Lower lobe of right lung (tissue), 2 donors: ENCODE data around the gene AMMECR1. TPM values are rescaled to one million over a fixed set of nuclear protein-coding genes. Genes with fewer than 3 reads are reported as not detected.
A peak's percentile ranks its signal among the peaks of the same experiment; 100 is the strongest.

ENCODE experiments used
- ATAC-seq, 2 donors: fragments of 200-7000 bp; cut with Tn5 transposase; one replicate each; pipeline ENCODE4 v1.9.1; 2020 to 2022; ENCODE audit warnings: mild to moderate bottlenecking in 2 of 2, moderate library complexity in 2 of 2
- DNase-seq: peaks from one replicate; pipeline ENCODE4 v3.0.0-alpha.2; 2020
- H3K27ac ChIP-seq: fragments of 200-600 bp; one replicate; pipeline ENCODE4 v1.8.0; 2022
- H3K27me3 ChIP-seq: fragments of 200-600 bp; one replicate; pipeline ENCODE4 v1.8.0; 2022; ENCODE audit warnings: low read depth
- H3K36me3 ChIP-seq: fragments of 200-600 bp; one replicate; pipeline ENCODE4 v1.8.0; 2022; ENCODE audit warnings: mild to moderate bottlenecking
- H3K4me1 ChIP-seq: fragments of 200-600 bp; one replicate; pipeline ENCODE4 v1.8.0; 2022
- H3K4me3 ChIP-seq: fragments of 200-600 bp; one replicate; pipeline ENCODE4 v1.8.0; 2022; ENCODE audit warnings: mild to moderate bottlenecking
- H3K9me3 ChIP-seq: fragments of 200-600 bp; one replicate; pipeline ENCODE4 v1.8.0; 2022
- intact Hi-C: fragments of 100-400 bp; cut with DNase I; formaldehyde crosslinking; loops from one replicate; pipeline ENCODE4 v1.11.0; 2022
- total RNA-seq: library from RNA; stranded (reverse); fragmentation: NEBNext Ultra II Directional; extraction: Animal tissue kit (Norgen Biotek cat#: 25700); gene quantifications from one replicate; pipeline ENCODE4 v1.2.1, GENCODE V29; 2021
- TF ChIP-seq, protein P1 (sequence below): fragments of 200-600 bp; IDR thresholded peaks from one replicate; pipeline ENCODE4 v1.8.0; 2022; ENCODE audit warnings: antibody characterized with exemption, mild to moderate bottlenecking
- donor health status: DM: no; HTN: yes; CAD: no; lungs with severe emphysema.

Gene AMMECR1
- total RNA-seq, 1 donor from 2014 or later: 6.5 TPM

DNA sequence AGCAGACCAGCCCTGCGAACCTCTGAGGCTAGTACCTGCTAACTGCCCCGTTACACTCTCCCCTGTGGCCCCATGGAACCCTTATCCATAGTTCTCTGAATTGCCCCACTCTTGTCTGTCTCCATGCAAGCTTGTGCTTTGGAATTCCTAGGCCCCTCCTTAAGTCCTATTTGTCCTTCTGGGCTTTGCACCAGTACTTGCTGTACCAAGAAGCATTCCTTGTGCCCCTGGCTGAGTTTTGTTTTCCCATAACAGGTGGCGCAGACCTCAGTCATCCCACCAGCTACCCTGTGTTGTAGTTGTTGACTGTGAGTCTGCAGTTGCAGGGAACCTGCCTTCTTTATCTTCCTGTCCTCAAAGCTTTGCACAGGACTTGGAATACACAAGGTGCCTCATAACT, 147.9 kb downstream of the AMMECR1 start:
- H3K9me3 ChIP-seq: no peaks in the 10 kb centered on the region
- no peak overlapping the region for H3K27ac ChIP-seq
- no peaks in the 10 kb centered on the region for H3K36me3 ChIP-seq
- no peaks in the 10 kb centered on the region for H3K27me3 ChIP-seq
- TF ChIP-seq, protein P1, sequence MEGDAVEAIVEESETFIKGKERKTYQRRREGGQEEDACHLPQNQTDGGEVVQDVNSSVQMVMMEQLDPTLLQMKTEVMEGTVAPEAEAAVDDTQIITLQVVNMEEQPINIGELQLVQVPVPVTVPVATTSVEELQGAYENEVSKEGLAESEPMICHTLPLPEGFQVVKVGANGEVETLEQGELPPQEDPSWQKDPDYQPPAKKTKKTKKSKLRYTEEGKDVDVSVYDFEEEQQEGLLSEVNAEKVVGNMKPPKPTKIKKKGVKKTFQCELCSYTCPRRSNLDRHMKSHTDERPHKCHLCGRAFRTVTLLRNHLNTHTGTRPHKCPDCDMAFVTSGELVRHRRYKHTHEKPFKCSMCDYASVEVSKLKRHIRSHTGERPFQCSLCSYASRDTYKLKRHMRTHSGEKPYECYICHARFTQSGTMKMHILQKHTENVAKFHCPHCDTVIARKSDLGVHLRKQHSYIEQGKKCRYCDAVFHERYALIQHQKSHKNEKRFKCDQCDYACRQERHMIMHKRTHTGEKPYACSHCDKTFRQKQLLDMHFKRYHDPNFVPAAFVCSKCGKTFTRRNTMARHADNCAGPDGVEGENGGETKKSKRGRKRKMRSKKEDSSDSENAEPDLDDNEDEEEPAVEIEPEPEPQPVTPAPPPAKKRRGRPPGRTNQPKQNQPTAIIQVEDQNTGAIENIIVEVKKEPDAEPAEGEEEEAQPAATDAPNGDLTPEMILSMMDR: no peak
- no peak for DNase-seq
- H3K4me3 ChIP-seq: no peak overlapping the region
- ATAC-seq: no peak
- H3K4me1 ChIP-seq: no peaks in the 10 kb centered on the region
- intact Hi-C loops: no loop called here

DNA sequence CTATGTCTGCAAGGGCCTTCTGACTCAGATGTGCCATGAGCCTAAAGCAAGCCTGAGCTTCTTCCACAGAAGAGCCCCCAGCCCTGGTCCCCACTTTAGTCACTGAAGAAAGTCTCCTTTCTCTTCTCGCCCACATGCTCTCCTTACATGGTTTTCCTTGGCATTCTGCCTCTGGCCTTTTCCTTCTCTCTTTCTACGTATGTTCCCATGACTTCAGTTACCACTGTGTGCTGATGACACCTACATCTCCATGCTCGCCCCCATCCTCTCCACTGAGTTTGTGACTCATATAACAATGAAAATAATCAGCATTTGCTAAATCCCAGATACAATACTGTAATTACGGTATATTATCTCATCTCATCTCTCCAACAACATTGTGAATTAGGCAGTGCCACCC, 149.3 kb downstream of the AMMECR1 start:
- no peak for DNase-seq
- intact Hi-C loops: no loop called here
- H3K27ac ChIP-seq: no peak overlapping the region

DNA sequence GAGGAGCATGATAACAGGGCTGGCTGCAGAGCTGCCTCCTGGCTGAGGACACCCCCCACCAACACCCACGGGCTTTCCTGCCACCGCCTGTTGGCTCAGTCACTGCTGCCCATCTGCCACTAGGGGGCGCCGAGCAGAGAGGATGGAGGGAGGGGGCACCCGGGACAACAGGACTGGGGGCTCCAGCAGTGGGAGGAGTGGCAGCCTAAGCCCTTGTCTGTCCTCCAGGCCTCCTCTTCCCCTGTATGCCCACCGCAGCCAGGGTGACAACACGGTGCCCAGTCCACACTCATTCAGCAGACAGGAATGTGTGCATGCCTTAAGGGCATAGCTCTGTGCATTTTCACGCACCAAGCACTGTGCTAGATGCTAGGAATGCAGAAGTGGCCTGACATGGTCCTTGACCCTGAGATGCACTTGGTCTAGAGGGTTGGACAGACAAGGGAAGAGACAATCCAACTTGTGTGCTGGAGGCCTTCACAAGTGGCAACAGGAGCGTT, 149.9 kb downstream of the AMMECR1 start:
- ATAC-seq: peak; percentile 39 to 44

More for the DNA sequence above, 149.3 kb downstream of the AMMECR1 start:
- no peaks in the 10 kb centered on the region for H3K9me3 ChIP-seq
- no peaks in the 10 kb centered on the region for H3K36me3 ChIP-seq
- H3K4me1 ChIP-seq: no peaks in the 10 kb centered on the region
- H3K27me3 ChIP-seq: no peaks in the 10 kb centered on the region
- H3K4me3 ChIP-seq: no peak overlapping the region
- no peak for ATAC-seq
- TF ChIP-seq, protein P1: no peak

DNA sequence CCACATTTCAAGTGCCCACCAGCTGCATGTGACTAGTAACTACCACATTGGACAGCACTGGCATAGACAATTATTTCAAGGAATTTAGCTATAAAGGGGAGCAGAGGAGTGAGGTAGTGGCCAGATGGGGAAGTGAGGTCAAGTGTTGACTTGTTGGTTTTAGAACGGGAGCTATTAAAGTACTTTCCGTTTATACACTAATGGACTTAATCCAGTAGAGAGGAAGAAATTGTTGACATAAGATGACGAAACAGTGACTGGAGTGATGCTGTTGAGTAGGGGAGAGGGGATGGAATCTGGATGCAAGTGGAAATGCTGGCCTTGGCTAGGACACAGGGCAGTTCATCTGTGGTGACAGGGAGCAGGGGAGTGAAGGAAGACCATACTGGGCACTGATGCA, 154.4 kb downstream of the AMMECR1 start:
- Histone ChIP-seq H3K4me3 (no peak overlapping the region), H3K4me1 (no peaks in the 10 kb centered on the region), H3K27me3 (no peaks in the 10 kb centered on the region), H3K36me3 (no peaks in the 10 kb centered on the region), H3K9me3 (no peaks in the 10 kb centered on the region), H3K27ac (no peak overlapping the region)
- TF ChIP-seq, protein P1: no peak
- ATAC-seq: peak; percentile 53 to 65
- DNase-seq: no peak
- intact Hi-C loops: no loop called here

More for the DNA sequence above, 149.9 kb downstream of the AMMECR1 start:
- H3K27ac ChIP-seq: no peak overlapping the region
- DNase-seq: peak; percentile 46
- intact Hi-C loops: no loop called here
- no peaks in the 10 kb centered on the region for H3K27me3 ChIP-seq
- TF ChIP-seq, protein P1: peak; percentile 48
- H3K9me3 ChIP-seq: no peaks in the 10 kb centered on the region
- no peaks in the 10 kb centered on the region for H3K4me1 ChIP-seq
- H3K36me3 ChIP-seq: no peaks in the 10 kb centered on the region
- no peak overlapping the region for H3K4me3 ChIP-seq

DNA sequence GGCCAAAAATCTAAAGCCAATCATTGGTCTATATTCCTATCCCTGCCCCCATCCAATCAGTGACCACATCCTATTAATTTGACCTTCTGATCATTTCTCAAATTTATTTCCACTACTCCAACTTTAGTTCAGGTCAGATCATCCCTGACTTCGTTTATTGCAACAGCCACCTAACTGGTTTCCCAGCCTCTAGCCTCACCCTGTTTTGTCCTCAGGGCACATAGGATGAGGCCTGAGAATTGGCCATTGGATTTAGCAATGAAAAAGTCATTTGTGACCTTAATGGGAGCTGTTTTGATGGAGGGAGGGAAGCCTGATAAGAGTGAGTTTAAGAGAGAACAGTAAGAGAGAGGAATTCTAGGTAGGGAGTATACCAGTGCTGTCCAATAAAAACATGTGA, 155.0 kb downstream of the AMMECR1 start:
- Histone ChIP-seq H3K36me3 (no peaks in the 10 kb centered on the region), H3K27me3 (no peaks in the 10 kb centered on the region), H3K4me1 (no peaks in the 10 kb centered on the region), H3K9me3 (no peaks in the 10 kb centered on the region), H3K4me3 (no peak overlapping the region), H3K27ac (no peak overlapping the region)
- TF ChIP-seq, protein P1: no peak
- ATAC-seq (no peak), DNase-seq (no peak)
- intact Hi-C loops: no loop called here

DNA sequence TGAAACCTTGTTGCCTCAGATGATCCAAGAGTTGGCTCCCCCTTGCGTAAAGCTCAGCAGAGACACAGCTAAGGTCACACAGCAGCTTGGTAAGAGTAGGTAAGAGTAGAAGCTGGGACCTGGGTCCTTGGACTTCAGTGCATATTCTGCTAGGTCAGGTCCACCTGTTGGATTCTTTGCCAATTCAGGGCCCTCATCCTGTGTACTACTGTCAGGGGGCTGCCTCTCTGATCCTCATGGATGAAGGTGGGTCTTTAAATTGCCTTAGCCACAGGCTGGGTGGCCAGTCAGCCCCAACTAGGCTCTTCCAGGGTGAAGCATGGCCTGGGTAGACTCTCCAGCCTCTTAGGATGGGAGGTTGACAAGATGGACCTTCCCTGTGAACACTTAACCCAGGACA, 155.8 kb downstream of the AMMECR1 start:
- H3K36me3 ChIP-seq: no peaks in the 10 kb centered on the region
- DNase-seq (no peak), ATAC-seq (no peak)
- H3K27me3 ChIP-seq: no peaks in the 10 kb centered on the region
- H3K4me1 ChIP-seq: no peaks in the 10 kb centered on the region
- no peak overlapping the region for H3K27ac ChIP-seq
- no peak overlapping the region for H3K4me3 ChIP-seq
- TF ChIP-seq, protein P1: no peak
- intact Hi-C loops: no loop called here
- no peaks in the 10 kb centered on the region for H3K9me3 ChIP-seq
